ENCODE measurements around the gene PSPH. TPM values are rescaled to one million over a fixed set of nuclear protein-coding genes. Genes with fewer than 3 reads are reported as not detected.
A peak's percentile ranks its signal among the peaks of the same experiment; 100 is the strongest.
"Not testable (repeated sequence)": the region's sequence is repeated elsewhere in the genome, so short reads cannot be mapped to it uniquely, and the experiment has no call there.

PSPH gene
- total RNA-seq, 2 experiments from 2014 or later: 16.3 to 20.9 TPM

GRCh38 chr7:56031556-56031955 is 19.7 kb downstream of the PSPH start:
- POLR2A ChIA-PET; CTCF ChIA-PET; H3K4me3 Mint-ChIP-seq; H3K27me3 Mint-ChIP-seq; H3K9me3 Mint-ChIP-seq; H3K4me1 Mint-ChIP-seq (ENCODE audit: low read depth); H3K27ac Mint-ChIP-seq; DNase-seq; intact Hi-C loops (cut with micrococcal nuclease): not testable (repeated sequence)
- H3K36me3 Mint-ChIP-seq: peaks cover 15% of the 10 kb centered on the region

GRCh38 chr7:56030340-56030739 is 20.9 kb downstream of the PSPH start:
- no peak overlapping the region for H3K4me3 Mint-ChIP-seq
- peaks cover 15% of the 10 kb centered on the region for H3K36me3 Mint-ChIP-seq
- POLR2A ChIA-PET: no interaction called here
- no peak overlapping the region for H3K27ac Mint-ChIP-seq
- peaks cover 8% of the 10 kb centered on the region for H3K4me1 Mint-ChIP-seq (ENCODE audit: low read depth)
- H3K9me3 Mint-ChIP-seq: no peaks in the 10 kb centered on the region
- DNase-seq: no peak
- no peaks in the 10 kb centered on the region for H3K27me3 Mint-ChIP-seq
- intact Hi-C loops (cut with micrococcal nuclease): no loop called here
- CTCF ChIA-PET: no interaction called here

- no peak for DNase-seq
- CTCF ChIA-PET: no interaction called here
- H3K9me3 Mint-ChIP-seq: no peaks in the 10 kb centered on the region
These were observed 22.2 kb downstream of the PSPH start for GRCh38 chr7:56028942-56029630.

DNA sequence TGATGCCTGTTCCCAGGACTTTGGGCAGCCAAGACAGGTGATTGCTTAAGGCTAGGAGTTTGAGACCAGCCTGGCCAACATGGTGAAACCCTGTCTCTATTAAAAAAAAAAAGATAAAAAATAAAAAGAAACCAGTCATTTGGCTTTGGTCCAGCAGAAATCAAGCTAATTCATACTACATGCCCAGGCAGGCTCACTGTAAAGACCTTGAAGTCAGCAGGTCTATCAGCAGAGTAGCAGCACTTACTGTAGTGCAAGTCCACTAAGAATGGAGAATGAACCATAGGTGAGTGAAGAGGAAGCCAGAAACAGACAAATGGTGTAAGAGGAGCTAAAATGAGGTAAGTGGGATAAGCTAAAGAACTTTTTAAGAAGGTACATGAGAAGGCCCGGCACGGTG is 24.7 kb downstream of the PSPH start:
- Mint-ChIP-seq H3K27me3 (no peaks in the 10 kb centered on the region), H3K36me3 (peaks cover 9% of the 10 kb centered on the region), H3K4me3 (no peak overlapping the region), H3K27ac (no peak overlapping the region), H3K4me1 (ENCODE audit: low read depth) (no peaks in the 10 kb centered on the region), H3K9me3 (no peaks in the 10 kb centered on the region)
- intact Hi-C loops (cut with micrococcal nuclease): no loop called here
- ChIA-PET POLR2A (no interaction called here), CTCF (interaction anchor here (0.6 kb wide), 1 partner anchor 15 kb away, joined by 4 read pairs; no protein-coding TSS in a partner anchor)
- DNase-seq: no peak

More at GRCh38 chr7:56028942-56029630, 22.2 kb downstream of the PSPH start:
- POLR2A ChIA-PET: interaction anchor here (0.6 kb wide), 1 partner anchor 45 kb away, joined by 3 read pairs; no protein-coding TSS in a partner anchor
- no peaks in the 10 kb centered on the region for H3K27me3 Mint-ChIP-seq
- intact Hi-C loops (cut with micrococcal nuclease): no loop called here
- no peak overlapping the region for H3K27ac Mint-ChIP-seq
- peaks cover 8% of the 10 kb centered on the region for H3K4me1 Mint-ChIP-seq (ENCODE audit: low read depth)
- peaks cover 16% of the 10 kb centered on the region for H3K36me3 Mint-ChIP-seq
- no peak overlapping the region for H3K4me3 Mint-ChIP-seq

- H3K9me3 Mint-ChIP-seq: no peaks in the 10 kb centered on the region
- intact Hi-C loops (cut with micrococcal nuclease): no loop called here
- ChIA-PET CTCF (interaction anchor here (1.2 kb wide), 1 partner anchor 50 kb away, joined by 3 read pairs; no protein-coding TSS in a partner anchor), POLR2A (no interaction called here)
- no peak overlapping the region for H3K27ac Mint-ChIP-seq
- H3K27me3 Mint-ChIP-seq: no peaks in the 10 kb centered on the region
- H3K36me3 Mint-ChIP-seq: peaks cover 3% of the 10 kb centered on the region
- DNase-seq: no peak
- no peak overlapping the region for H3K4me3 Mint-ChIP-seq
- H3K4me1 Mint-ChIP-seq (ENCODE audit: low read depth): no peaks in the 10 kb centered on the region
These were observed 27.7 kb downstream of the PSPH start for GRCh38 chr7:56023500-56023899.

DNA sequence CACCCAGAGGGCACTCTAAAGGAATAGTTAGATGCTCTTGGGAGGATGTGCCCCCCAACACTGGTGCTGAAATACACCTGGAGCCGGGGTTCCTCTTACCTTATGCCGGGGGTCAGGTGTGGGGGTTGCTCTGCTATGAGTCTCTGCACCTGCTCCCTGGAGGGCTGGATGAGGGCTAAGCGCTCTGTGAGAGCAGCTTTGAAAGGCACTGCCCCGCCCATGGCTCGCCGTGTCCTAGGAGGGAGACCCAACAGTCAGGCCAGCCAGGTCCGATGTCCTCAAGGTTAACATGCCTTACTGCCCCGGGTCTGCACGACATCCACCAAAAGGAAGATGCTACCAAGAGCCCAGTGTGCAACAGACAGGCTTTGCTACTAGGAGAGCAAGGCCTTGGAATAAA is 31.7 kb downstream of the PSPH start:
- ChIA-PET POLR2A (no interaction called here), CTCF (interaction anchor here (1.2 kb wide), 1 partner anchor 55 kb away, joined by 3 read pairs; no protein-coding TSS in a partner anchor)
- intact Hi-C loops (cut with micrococcal nuclease): no loop called here
- H3K4me3 Mint-ChIP-seq: no peak overlapping the region
- no peaks in the 10 kb centered on the region for H3K27me3 Mint-ChIP-seq
- no peaks in the 10 kb centered on the region for H3K9me3 Mint-ChIP-seq
- H3K27ac Mint-ChIP-seq: no peak overlapping the region
- DNase-seq: no peak
- H3K36me3 Mint-ChIP-seq: peaks cover 9% of the 10 kb centered on the region
- H3K4me1 Mint-ChIP-seq (ENCODE audit: low read depth): no peaks in the 10 kb centered on the region

DNA sequence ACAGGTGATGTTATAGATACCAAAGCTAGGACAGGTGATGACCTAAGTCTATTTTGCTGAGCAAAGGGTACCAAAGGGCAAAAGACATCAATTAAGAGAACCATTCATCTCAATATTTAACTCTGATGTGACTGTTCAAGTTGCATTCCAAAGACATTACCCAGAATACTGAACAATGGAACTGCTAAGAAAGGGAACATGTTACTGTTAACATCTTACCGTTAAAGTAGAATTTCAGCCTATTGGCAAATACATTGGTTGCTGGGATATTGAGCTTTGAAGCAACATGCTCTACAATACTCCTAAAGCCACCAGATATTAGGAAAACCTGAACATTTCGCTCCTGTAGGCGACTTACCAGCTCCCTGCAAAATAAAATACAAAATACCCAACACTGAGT is 34.2 kb downstream of the PSPH start:
- H3K27me3 Mint-ChIP-seq; DNase-seq; H3K4me1 Mint-ChIP-seq (ENCODE audit: low read depth); intact Hi-C loops (cut with micrococcal nuclease); H3K4me3 Mint-ChIP-seq; POLR2A ChIA-PET; H3K9me3 Mint-ChIP-seq; H3K27ac Mint-ChIP-seq: not testable (repeated sequence)
- peaks cover 14% of the 10 kb centered on the region for H3K36me3 Mint-ChIP-seq
- CTCF ChIA-PET: interaction anchor here (0.7 kb wide), 1 partner anchor 56 kb away, joined by 3 read pairs; no protein-coding TSS in a partner anchor

DNA sequence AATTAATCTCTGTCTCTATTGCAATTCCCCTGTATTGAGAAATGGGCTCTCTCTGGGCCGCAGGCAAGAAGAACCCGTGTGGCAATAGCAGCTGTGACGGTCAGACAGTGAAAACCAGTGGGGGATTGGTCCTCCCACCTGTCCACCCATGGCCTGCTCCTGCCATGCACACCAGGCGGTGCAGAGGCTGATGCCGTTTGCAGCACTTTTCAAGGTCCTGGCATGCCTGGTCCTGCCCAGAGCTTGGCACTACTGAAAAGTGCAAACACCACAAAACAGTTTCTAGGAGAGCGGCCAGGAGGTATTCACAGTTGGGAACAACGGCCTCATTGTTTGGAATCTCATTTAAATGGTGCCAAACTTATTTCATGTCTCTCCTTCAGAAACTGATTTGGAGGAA is 41.5 kb downstream of the PSPH start:
- Mint-ChIP-seq H3K4me1 (ENCODE audit: low read depth) (no peaks in the 10 kb centered on the region), H3K9me3 (no peaks in the 10 kb centered on the region), H3K36me3 (peaks cover 12% of the 10 kb centered on the region), H3K4me3 (no peak overlapping the region), H3K27me3 (no peaks in the 10 kb centered on the region), H3K27ac (no peak overlapping the region)
- DNase-seq: no peak
- intact Hi-C loops (cut with micrococcal nuclease): no loop called here
- POLR2A ChIA-PET: no interaction called here
- CTCF ChIA-PET: no interaction called here

DNA sequence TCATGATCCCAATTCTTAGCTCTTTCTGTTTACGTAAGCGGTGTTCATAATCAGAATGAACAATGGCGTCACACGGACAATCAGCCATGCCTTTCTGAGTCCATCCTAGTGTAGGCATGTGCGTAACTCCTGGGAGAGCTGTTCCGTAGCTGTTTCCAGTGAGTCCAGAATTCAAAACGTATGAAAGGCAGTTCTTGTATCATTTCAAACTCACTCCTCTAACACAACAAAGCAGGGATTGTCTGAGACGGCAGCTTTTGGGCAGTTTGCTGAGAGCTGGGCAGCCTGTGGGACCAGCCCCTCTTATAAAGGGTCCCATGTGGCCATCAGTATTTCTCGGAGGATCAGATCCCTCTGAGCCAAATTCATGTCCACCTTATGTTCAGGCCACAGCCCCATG is 43.4 kb downstream of the PSPH start:
- intact Hi-C loops (cut with micrococcal nuclease): no loop called here
- no peak for DNase-seq
- ChIA-PET CTCF (no interaction called here), POLR2A (no interaction called here)
- no peaks in the 10 kb centered on the region for H3K27me3 Mint-ChIP-seq
- no peaks in the 10 kb centered on the region for H3K9me3 Mint-ChIP-seq
- no peak overlapping the region for H3K4me3 Mint-ChIP-seq
- H3K36me3 Mint-ChIP-seq: peaks cover 7% of the 10 kb centered on the region
- H3K4me1 Mint-ChIP-seq (ENCODE audit: low read depth): no peaks in the 10 kb centered on the region
- no peak overlapping the region for H3K27ac Mint-ChIP-seq

DNA sequence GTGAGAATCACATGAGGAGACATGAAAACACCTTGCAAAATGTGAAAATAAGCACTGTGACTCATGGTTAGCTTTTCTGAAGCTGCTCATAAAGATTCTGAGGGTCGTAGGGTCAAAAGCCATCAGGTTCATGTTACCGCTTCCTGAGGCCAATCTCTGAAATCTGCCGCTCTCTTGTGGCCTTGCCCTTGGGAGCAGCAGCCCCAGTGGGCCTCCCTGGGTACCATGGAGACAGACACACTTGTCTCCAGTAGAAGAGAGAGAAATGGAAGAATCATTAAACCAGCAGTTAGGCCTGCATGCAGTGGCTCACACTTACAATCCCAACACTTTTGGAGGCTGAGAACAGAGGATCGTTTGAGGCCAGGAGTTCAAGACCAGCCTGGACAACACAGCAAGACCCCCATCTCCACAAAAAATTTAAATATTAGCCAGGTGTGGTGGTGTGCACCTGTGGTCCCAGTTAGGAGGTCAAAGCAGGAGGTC is 44.0 kb downstream of the PSPH start:
- H3K4me3 Mint-ChIP-seq: no peak overlapping the region
- intact Hi-C loops (cut with micrococcal nuclease): no loop called here
- no peaks in the 10 kb centered on the region for H3K9me3 Mint-ChIP-seq
- DNase-seq: peak; percentile 17
- no peak overlapping the region for H3K27ac Mint-ChIP-seq
- ChIA-PET POLR2A (no interaction called here), CTCF (interaction anchor here (0.6 to 4.2 kb wide), 3 partner anchors 59 to 110 kb away, joined by 4 to 45 read pairs (median 5); no protein-coding TSS in a partner anchor)
- no peaks in the 10 kb centered on the region for H3K27me3 Mint-ChIP-seq
- no peaks in the 10 kb centered on the region for H3K4me1 Mint-ChIP-seq (ENCODE audit: low read depth)
- H3K36me3 Mint-ChIP-seq: peaks cover 7% of the 10 kb centered on the region

GRCh38 chr7:56003749-56004148 is 47.5 kb downstream of the PSPH start:
- no peak overlapping the region for H3K4me3 Mint-ChIP-seq
- CTCF ChIA-PET: interaction anchor here (0.7 to 4.2 kb wide), 5 partner anchors 39 to 500 kb away, joined by 3 to 45 read pairs (median 3); no protein-coding TSS in a partner anchor

DNA sequence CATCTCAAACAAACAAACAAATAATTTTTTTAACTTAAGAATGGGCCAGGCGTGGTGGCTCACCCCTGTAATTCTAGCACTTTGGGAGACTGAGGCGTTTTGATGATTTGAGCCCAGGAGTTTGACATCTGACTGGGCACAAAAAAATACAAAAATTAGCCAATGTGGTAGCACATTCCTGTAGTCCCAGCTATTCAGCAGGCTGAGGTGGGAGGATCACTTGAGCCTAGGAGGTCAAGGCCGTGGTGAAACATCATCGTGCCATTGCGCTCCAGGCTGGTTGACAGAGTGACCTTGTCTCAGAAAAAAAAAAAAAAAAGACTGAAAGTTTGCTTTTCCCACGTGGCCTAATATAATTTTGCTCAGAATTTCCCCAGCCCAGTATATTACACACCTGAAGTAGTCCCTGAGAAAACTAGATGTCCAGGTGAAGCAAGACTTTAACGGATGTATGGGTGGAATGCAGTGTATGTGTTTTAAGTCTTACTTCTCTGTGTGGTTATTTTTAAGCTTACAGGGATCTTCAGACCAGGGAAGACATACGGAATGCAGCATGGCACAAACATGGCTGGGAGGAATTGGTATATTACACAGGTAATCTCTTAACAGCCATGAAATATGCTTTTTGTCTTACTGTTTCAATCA is 54.3 kb downstream of the PSPH start:
- intact Hi-C loops (cut with micrococcal nuclease): no loop called here
- peaks cover 18% of the 10 kb centered on the region for H3K4me1 Mint-ChIP-seq (ENCODE audit: low read depth)
- H3K36me3 Mint-ChIP-seq: peaks cover 30% of the 10 kb centered on the region
- H3K27me3 Mint-ChIP-seq: no peaks in the 10 kb centered on the region
- H3K4me3 Mint-ChIP-seq: no peak overlapping the region
- POLR2A ChIA-PET: no interaction called here
- CTCF ChIA-PET: no interaction called here
- H3K9me3 Mint-ChIP-seq: no peaks in the 10 kb centered on the region
- H3K27ac Mint-ChIP-seq: no peak overlapping the region
- no peak for DNase-seq

More at GRCh38 chr7:56003749-56004148, 47.5 kb downstream of the PSPH start:
- intact Hi-C loops (cut with micrococcal nuclease): loop anchor here (1.0 to 2.0 kb wide), 3 partner anchors 47 to 71 kb away; partner anchors contain the start of genes CCT6A, PSPH and SUMF2
- Mint-ChIP-seq H3K4me1 (ENCODE audit: low read depth) (peaks cover 17% of the 10 kb centered on the region), H3K27me3 (no peaks in the 10 kb centered on the region), H3K9me3 (no peaks in the 10 kb centered on the region), H3K27ac (no peak overlapping the region), H3K36me3 (peaks cover 11% of the 10 kb centered on the region)
- POLR2A ChIA-PET: no interaction called here
- DNase-seq: no peak

Measured in activated CD4-positive, alpha-beta memory T cell treated with anti-CD3 and anti-CD28 coated beads for 36 hours (primary cell).